ENCODE results near the gene CRABP2.

DNA sequence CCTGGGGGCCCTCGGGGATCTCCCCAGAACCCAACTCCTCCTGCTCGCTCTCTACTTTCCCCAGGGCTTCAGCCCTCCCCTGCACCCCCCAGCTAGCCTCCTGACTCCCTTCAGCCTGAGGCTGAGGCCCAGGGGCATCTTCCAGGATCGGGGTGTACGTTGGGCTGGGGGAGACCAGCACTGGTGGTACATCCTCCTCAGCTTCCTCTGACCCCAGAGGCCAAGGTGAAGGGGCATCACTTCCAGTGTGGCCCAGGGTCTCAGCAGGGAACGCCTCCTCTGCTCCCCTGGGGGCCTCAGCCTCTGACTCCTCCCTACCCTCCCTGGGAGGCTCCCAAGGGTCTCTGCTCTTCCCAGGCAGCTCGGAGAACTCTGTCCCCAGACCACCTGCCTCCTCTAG lies 35.0 kb downstream of the CRABP2 start:
- no peak for TF ChIP-seq CTCF (IDR thresholded peaks at IDR 0.05; ENCODE audit: insufficient read depth, low read length, poor library complexity, severe bottlenecking)
- no peak for TF ChIP-seq EZH2phosphoT487 (conservative IDR thresholded peaks at IDR 0.05; ENCODE audit: low read length)

Measured in SU-DHL-6 (cell line).